Kidney capillary endothelial cell (primary cell): ENCODE measurements around the gene CTBP1.
A peak's percentile ranks its signal among the peaks of the same experiment; 100 is the strongest.

Experiments used
- DNase-seq: peaks from one replicate; pipeline ENCODE4 v3.0.0-alpha.2; 2018; ENCODE audit warnings: low spot score

The CTBP1 gene

DNA sequence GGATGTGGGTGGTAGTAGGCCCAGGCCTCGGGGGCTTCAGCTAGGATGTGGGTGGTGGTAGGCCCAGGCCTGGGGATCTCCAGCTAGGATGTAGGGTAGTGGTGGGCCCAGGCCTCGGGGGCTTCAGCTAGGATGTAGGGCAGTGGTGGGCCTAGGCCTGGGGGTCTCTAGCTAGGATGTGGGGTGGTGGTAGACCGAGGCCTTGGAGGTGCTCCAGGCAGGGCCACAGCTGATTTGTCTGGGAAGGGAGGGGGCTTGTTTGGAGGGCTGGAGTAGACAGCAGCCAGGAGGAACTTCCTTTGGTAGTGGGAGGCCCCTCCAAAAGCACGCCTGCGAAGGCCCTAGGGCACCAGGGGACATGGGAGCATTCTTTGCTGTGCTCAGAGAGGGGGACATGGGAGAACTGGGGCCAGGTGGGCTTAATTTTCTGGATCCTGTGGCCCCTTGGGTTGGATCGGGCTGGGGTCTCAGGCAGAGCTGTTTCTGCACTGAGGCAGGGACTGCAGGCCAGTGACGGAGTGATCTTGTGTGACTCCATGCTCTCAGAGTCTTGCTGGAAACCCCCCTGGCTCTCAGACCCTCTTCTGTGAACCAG, 73.2 kb downstream of the CTBP1 start:
- DNase-seq = no peak

DNA sequence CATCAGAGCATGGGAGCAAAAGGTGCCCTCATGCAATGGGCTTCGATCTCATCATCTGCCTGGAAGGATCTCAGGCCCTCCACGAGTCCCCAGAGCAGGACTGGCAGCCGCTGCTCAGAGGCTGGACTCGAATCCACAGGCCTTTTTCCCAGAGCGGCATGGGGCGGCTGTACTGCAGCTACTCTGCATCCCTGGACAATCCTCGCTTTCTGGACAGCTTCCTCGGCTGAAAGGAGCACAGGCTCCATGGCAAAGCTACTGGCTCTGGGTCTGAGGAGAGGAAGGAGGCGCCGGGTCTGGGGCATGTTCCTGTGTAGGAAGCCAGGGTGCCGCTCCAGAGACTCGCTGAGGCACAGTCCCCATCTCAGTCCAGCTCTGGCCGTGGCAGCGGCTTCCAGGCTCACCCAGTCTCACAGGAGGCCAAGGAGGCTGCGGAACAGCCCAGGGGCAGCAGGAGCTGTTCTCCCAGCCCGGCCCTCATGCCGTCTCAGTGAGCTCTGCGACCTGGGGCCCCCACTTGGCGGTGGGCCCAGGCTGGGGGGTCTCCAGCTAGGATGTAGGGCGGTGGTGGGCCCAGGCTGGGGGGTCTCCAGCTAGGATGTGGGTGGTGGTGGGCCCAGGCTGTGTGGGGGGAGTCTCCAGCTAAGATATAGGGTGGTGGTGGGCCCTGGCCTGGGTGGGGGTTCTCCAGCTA, 73.8 kb downstream of the CTBP1 start:
- DNase-seq = no peak

GRCh38 chr4:1172971-1173757, 75.8 kb downstream of the CTBP1 start:
- no peak for DNase-seq

DNA sequence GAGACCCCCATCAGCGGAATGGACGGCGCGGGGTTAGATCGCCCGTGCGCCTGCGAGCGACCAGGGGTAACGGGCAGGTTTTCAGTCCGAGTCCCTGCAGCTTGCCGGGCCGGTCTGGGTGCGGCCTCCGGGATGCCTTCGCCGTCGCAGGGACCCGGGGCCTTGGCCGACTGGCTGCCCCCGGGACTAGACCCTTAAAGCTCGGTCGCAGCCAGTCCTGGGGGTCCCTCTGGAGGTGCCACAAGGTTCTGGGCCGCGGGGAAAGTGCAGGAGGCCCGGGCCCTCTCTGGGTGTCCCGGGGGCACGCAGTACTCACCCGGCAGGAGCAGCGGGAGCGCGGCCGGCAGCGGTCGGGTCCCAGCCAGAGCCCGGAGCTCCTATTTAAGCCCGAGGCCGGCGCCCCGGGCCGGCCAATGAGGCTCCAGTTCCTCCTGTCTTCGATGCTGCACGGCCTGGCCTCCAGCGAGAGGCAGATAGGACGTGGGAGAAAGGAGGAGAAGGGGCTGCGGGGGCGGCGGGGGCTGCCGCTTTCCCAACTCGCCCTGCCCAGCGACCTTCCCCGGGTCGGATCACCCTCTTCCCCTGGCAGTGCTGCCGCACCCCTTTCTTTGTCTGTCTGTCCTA, 76.6 kb downstream of the CTBP1 start, which contains the start of gene SPON2:
Gene SPON2, minus strand, starts transcription at position 356 of the 624 bp plus-strand sequence.
- DNase-seq = no peak

DNA sequence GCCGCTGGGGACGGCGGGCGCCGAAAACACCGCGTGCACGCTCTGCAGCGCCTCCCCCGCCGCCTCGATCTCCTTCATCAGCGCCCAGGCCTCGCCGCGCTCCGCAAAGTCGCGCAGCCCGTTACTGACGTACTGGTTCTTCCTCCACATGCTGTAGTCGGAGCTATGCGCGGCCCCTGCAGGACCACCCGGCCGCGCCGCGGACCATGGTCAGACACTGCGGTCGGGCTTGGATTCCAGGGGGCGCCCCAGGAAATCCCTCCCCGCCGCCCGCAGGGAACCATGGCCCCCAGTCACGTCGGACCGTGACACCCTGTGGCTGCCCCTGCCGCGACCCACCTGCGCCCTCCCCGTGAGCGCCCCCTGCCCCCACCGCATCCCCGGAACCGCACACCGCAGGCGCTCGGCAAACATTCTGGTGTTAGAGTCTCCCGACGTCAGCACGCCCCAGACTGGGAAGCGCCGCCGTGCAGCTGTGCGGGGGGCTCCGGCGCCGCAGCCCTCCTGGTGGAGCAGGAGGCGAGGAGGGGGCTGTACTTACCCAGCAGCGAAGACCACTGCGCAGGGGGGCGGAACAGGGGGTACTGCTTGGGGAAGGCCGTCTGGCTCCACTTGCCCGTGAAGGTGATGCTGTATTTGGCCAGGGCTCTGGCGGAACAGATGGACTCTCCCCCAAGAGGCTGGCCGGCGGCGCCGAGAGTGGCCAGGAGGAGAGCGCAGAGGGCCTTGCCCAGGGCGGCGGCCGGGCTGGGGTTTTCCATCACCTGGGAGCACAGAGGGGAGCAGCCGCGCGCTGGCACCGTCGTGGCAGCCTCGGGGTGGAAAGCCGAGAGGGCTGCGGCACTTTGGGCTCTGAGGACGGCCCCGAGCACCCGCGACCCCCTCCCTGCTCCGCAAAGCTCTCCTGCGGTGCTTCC, 77.4 kb downstream of the CTBP1 start:
- DNase-seq = no peak

- DNase-seq = no peak
Measured at GRCh38 chr4:1170976-1171310, 78.0 kb downstream of the CTBP1 start.

DNA sequence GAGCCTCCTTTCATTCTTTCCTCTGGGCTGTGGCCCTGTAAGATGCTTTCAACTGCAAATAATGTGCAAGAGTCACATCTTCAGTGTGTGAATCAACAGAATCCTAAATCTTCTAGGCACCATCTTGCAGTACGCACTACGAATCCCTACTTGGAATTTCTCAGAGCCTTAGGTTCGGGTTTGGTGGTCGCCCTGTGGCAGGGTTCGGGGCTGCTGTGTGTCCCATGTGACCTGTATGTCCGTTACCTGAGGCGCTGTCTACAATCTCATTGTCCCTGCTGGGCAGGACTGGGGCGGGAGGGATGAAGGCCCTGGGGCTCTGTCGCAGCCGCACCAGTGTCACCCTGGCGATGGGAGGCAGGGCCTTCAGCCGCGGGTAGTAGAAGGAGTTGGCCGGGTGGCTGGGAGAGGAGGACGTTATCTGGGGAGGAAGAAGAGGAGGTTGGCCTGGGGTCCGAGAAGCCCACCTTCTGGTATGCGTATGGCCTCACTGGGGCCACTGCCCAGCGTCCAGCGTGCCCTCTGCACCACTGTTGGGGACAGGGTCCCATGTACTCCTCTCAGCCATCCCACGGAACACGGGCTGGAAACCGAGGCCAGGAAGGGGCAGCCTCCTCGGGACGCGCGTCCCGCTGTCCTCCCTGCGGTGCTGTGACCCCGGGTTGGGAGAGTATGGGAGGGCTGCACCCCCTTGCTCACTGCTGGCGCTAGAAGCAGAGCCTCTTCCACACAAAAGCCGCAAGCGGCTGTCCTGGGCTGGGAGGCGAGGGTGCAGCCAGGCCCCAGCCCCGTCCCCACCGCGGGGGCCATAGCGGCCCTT, 78.6 kb downstream of the CTBP1 start:
- DNase-seq = no peak

DNA sequence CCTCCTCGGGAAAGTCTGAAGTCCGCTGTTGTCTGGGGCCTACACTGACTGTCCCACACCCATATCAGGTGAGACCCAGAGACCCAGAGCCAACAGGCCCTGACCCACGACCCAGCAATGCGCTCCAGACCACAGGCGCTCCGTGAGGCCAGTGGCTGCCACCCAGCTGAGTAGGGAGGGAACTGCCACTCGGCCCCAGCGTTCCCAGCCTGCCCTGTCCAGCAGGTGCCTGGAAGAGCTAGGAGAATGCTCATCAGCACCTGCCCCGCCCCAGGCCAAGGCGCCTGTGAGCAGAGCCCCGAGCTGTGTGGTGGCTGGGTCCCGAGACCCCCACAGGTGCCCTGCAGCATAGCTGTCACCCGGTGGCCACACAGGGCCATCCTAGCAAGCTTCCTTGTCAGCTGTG, 79.2 kb downstream of the CTBP1 start:
- no peak for DNase-seq

- DNase-seq = no peak
Measured at GRCh38 chr4:1169171-1169671, 79.7 kb downstream of the CTBP1 start.

- no peak for DNase-seq
Measured at GRCh38 chr4:1168191-1169101, 80.5 kb downstream of the CTBP1 start.

DNA sequence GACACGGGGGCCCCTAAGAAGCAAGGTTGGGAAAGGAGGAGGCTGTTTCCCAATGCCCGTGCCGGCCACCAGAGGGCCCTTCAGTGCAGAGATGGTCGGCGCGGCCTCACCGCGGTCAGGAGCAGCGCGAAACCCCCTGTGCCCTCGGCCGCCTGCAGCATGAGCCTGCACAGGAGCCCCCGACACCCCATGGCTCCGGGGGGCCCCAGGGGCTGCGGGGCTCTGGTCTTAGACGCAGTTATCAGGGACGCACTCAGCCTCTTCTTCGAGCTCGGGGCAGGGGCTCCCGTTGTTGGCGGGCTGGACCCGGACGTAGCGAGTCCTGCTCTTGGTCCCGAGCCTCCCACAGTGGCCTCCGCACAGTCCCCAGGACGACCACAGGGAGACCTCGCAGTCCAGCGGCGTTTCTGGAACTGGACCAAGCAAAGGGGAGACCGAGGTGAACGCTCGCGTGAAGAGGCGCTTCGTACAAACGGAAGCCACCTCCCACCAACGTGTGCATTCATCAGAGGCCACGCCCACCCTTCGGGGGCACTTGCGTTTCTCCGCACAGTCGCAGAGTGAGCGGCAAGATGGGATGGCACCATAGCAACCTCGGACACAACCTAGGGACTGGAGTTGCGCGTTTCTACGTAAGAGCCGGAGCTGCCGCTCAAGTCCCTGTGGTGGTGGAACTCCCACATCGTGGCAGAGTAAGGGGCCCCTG, 81.5 kb downstream of the CTBP1 start:
- peak; percentile 59 for DNase-seq

- DNase-seq = no peak
Measured at GRCh38 chr4:1166509-1167243, 82.3 kb downstream of the CTBP1 start.

DNA sequence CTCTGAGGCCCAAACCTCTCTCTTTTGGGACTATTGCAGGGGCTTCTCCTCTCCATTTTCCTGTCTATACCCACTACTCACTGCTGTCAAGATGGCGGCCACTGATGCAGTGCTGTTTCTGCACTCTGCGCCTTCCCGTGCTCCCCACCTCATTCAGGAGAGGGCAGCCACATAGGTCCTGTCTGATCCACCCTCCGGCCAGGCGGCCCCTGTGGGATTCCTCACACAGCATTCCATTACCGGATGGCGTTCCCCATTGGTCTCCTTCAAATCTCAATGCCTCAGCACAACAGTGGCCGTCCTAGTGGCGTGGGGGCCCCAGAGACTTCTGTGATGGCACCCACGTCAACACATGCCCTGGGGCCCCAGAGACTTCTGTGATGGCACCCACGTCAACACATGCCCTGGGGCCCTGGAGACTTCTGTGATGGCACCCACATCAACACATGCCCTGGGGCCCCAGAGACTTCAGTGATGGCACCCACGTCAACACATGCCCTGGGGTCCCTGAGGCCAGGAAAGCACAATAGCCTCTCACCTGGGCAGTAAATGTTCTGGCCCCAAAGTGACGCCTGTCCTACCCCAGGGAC, 83.9 kb downstream of the CTBP1 start:
- no peak for DNase-seq

- DNase-seq = no peak
Measured at GRCh38 chr4:1164444-1164843, 84.5 kb downstream of the CTBP1 start.

DNA sequence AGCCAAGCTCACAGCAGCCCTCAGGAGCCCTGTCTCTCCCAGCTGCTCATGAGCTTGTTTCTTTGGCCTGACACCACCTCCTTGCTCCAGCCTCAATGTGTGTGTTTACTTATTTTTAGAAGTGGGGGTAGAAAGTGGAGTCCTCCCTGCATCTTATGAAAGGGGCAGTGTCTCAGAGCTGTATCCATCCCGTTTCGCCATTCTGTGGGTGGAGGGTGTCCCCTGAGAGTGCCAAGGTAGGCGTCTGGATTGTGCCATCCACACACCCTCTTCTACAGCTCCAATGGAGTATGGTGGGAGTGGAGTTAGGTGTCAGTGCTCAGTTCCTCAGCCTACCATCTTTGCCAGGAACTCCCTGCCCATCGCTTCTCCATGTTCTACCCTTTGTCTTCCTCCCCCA, 84.9 kb downstream of the CTBP1 start:
- DNase-seq = no peak
